Endothelial cell of umbilical vein (primary cell): Measurements from ENCODE around the gene CYBC1. TPM values are rescaled to one million over a fixed set of nuclear protein-coding genes. Genes with fewer than 3 reads are reported as not detected.

Experiments
- BruUV-seq: library from RNA; stranded (reverse); fragments of 400-500 nt; replicated peaks from 2 replicates; lab custom pipeline; 2021; lab: Mats Ljungman, UMichigan
- CTCF ChIA-PET: fragments of 300-600, 350-600 bp; sonication (Branson Sonifier 250); formaldehyde crosslinking; loops from one replicate; lab custom pipeline; 2021; ENCODE audit warnings: antibody characterized with exemption, inconsistent platforms; lab: Charles Lee
- POLR2A ChIA-PET: fragments of 300-600, 350-600 bp; sonication (Branson Sonifier 250); formaldehyde crosslinking; loops from one replicate; lab custom pipeline; 2021; ENCODE audit warnings: antibody characterized with exemption, inconsistent platforms; lab: Charles Lee
- DNase-seq: peaks from one replicate; pipeline ENCODE4 v3.0.0-alpha.2; 2011; ENCODE audit warnings: low read depth, low spot score
- FAIRE-seq: peaks from 2 replicates; lab custom pipeline; 2011; peaks lifted over from hg19 to GRCh38; lab: Jason Lieb, UNC
- H2AFZ ChIP-seq: 2 replicates; pipeline ENCODE4 v1.6.0; 2012; ENCODE audit warnings: low read depth, low read length, control low read depth, inconsistent platforms
- H3K27ac ChIP-seq: 2 replicates; pipeline ENCODE4 v1.5.1; 2011; ENCODE audit warnings: low read depth, mild to moderate bottlenecking, control low read depth, low read length, moderate library complexity; ENCODE audit not compliant: insufficient read depth
- H3K27me3 ChIP-seq, 2 experiments: 2 replicates each; pipeline versions ENCODE4 v1.6.0 to v1.6.1; 2011; ENCODE audit warnings: low read length in 2 of 2, mixed read lengths in 1 of 2; ENCODE audit not compliant: control insufficient read depth in 2 of 2, insufficient read depth in 2 of 2
- H3K36me3 ChIP-seq, 2 experiments: 2 replicates in 1 of 2; 3 replicates in 1 of 2; pipeline ENCODE4 v1.5.1; 2011; ENCODE audit warnings: low read length in 2 of 2, mild to moderate bottlenecking in 1 of 2, moderate library complexity in 1 of 2; ENCODE audit not compliant: control insufficient read depth in 2 of 2, insufficient read depth in 2 of 2; ENCODE audit errors: extremely low read depth in 1 of 2
- H3K4me1 ChIP-seq: 3 replicates; pipeline ENCODE4 v1.5.1; 2011; ENCODE audit warnings: mild to moderate bottlenecking, low read length; ENCODE audit not compliant: control insufficient read depth, insufficient read depth; ENCODE audit errors: extremely low read depth
- H3K4me2 ChIP-seq: 2 replicates; pipeline ENCODE4 v1.6.1; 2011; ENCODE audit warnings: low read length, control low read depth, mixed read lengths; ENCODE audit not compliant: insufficient read depth
- H3K4me3 ChIP-seq, 3 experiments: fragments of 200-600 bp in 1 of 3; sonication (generic), shearing (Covaris generic) in 1 of 3; replicated peaks in 1 of 3; 2 replicates each; pipeline ENCODE4 v1.5.1; 2011 to 2016; ENCODE audit warnings: control low read depth in 3 of 3, low read length in 3 of 3, mild to moderate bottlenecking in 2 of 3, inconsistent platforms in 1 of 3, low read depth in 1 of 3, moderate library complexity in 1 of 3; ENCODE audit not compliant: insufficient read depth in 1 of 3
- H3K79me2 ChIP-seq: 2 replicates; pipeline ENCODE4 v1.6.0; 2012; ENCODE audit warnings: low read length, inconsistent platforms; ENCODE audit not compliant: control insufficient read depth, insufficient read depth
- H3K9ac ChIP-seq: replicated peaks from 2 replicates; pipeline ENCODE3; 2011; ENCODE audit warnings: low read length, control low read depth; ENCODE audit not compliant: insufficient read depth; ENCODE audit errors: extremely low read depth
- H3K9me1 ChIP-seq: replicated peaks from 3 replicates; pipeline ENCODE4 v1.6.0; 2011; ENCODE audit warnings: mild to moderate bottlenecking, low read length; ENCODE audit not compliant: control insufficient read depth, insufficient read depth; ENCODE audit errors: extremely low read depth
- H3K9me3 ChIP-seq: replicated peaks from 2 replicates; pipeline ENCODE4 v1.5.1; 2012; ENCODE audit warnings: low read length, inconsistent platforms; ENCODE audit not compliant: control insufficient read depth, insufficient read depth
- H4K20me1 ChIP-seq: replicated peaks from 2 replicates; pipeline ENCODE3; 2011; ENCODE audit warnings: mild to moderate bottlenecking, low read length; ENCODE audit not compliant: control insufficient read depth, insufficient read depth; ENCODE audit errors: extremely low read depth
- JUN ChIP-seq: IDR thresholded peaks from 2 replicates; pipeline ENCODE4 v1.6.1; 2011; ENCODE audit warnings: borderline replicate concordance, low read depth; ENCODE audit not compliant: insufficient read length, insufficient read depth
- POLR2A ChIP-seq: IDR thresholded peaks from 2 replicates; pipeline ENCODE4 v1.6.1; 2012; ENCODE audit warnings: low read depth, mild to moderate bottlenecking, control low read depth, low read length
- POLR2AphosphoS5 ChIP-seq: IDR thresholded peaks from 2 replicates; pipeline ENCODE4 v1.6.1; 2012; ENCODE audit warnings: low read depth, mild to moderate bottlenecking, control low read depth, low read length, moderate library complexity; ENCODE audit not compliant: insufficient read depth
- dilution Hi-C: fragments of 300-500 bp; cut with MboI; formaldehyde crosslinking; loops from one replicate; pipeline ENCODE4 v1.15.0; 2019; ENCODE audit warnings: low sequenced_read_pairs; ENCODE audit not compliant: extremely low pct_ligation_motif_present
- intact Hi-C: fragments of 100-400 bp; cut with micrococcal nuclease; formaldehyde crosslinking; loops from one replicate; pipeline ENCODE4 v1.10.0; 2022
- polyA plus RNA-seq, 4 experiments: library from polyadenylated mRNA; depleted of rRNA in 3 of 4; stranded (reverse) in 3 of 4; unstranded in 1 of 4; fragments of >200 nt; gene quantifications; 2 replicates each; pipeline versions ENCODE4 v1.2.1 to v1.2.3, GENCODE V29; 2011 to 2012; ENCODE audit warnings: missing spikeins in 1 of 4
- total RNA-seq: library from RNA; stranded (reverse); gene quantifications from 2 replicates; pipeline ENCODE4 v1.2.3, GENCODE V29; 2021
- TF ChIP-seq, protein P1 (sequence below): IDR thresholded peaks from 2 replicates; pipeline ENCODE4 v1.6.1; 2011; ENCODE audit not compliant: insufficient read depth, insufficient read length

The CYBC1 gene
- total and polyA plus RNA-seq, 2 donors (not counting 3 experiments of a cell fraction or from before 2014, with no cell fraction given), result 71.8 to 81.5 TPM

DNA sequence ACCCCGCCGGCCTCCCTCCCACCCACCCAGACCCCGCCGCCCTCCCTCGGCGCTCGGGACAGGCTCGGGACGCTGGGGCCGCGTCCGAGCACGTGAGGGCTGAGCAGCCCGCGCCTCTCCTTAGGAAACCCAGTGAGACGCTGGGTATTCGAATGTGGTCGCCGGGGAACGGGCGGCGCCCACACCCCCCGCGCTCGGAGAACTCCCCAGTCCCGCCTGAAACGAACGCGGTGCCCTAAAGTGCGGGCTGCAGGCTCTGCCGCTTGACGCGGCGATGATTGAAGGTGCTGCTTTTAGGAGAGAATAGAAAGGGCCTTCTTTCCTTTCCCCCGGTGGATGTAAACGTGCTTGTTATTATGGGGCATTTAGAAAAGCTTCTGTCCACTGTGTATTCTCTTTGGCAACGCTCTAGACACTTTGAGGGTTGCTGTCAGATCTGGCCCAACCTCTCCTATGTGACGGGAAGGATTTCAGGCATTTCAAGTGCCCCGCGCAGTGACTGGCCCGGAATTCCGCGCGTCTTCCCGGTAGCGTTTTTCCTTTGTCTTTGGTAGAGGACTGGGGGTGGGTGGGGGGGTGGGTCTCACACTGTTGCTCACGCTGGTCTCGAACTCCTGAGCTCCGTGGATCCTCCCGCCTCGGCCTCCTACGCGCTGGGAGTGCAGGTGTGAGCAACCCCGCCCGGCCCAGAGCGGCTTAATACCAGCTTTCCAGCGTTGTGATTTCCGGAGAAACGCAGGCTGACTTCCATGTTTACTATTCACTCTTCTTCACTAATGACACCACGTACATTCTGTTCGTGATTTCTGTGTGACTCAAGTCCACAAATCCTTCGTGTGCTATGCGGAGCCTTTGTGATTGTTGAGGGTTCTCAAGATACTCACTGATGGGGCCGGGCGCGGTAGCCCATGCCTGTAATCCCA is 47.2 kb upstream of the CYBC1 start:
- Histone ChIP-seq H3K9me3 (no peaks in the 10 kb centered on the region), H3K4me2 (peak overlapping the region; percentile 17), H4K20me1 (no peaks in the 10 kb centered on the region), H2AFZ (peak overlapping the region; percentile 69), H3K9me1 (no peaks in the 10 kb centered on the region), H3K9ac (peak overlapping the region; percentile 56), H3K36me3 (no peaks in the 10 kb centered on the region), H3K27ac (no peak overlapping the region), H3K4me3 (peak overlapping the region in 2 of 3 experiments; percentile 10 to 48), H3K27me3 (peaks cover 0 to 2% of the 10 kb centered on the region in 2 experiments), H3K4me1 (peaks cover 8% of the 10 kb centered on the region), H3K79me2 (no peaks in the 10 kb centered on the region)
- intact Hi-C loops, result loop anchor here (1.0 kb wide), 1 partner anchor 54 kb away; no protein-coding TSS in a partner anchor
- FAIRE-seq, result peak; percentile 40
- ChIA-PET CTCF (interaction anchor here (0.6 to 2.6 kb wide), 3 partner anchors 24 to 141 kb away, joined by 3 to 6 read pairs (median 5); no protein-coding TSS in a partner anchor), POLR2A (no interaction called here)
- dilution Hi-C loops, result no loop called here
- BruUV-seq, result no TSS peak
- no peak for TF ChIP-seq POLR2A
- peak; percentile 51 for DNase-seq

DNA sequence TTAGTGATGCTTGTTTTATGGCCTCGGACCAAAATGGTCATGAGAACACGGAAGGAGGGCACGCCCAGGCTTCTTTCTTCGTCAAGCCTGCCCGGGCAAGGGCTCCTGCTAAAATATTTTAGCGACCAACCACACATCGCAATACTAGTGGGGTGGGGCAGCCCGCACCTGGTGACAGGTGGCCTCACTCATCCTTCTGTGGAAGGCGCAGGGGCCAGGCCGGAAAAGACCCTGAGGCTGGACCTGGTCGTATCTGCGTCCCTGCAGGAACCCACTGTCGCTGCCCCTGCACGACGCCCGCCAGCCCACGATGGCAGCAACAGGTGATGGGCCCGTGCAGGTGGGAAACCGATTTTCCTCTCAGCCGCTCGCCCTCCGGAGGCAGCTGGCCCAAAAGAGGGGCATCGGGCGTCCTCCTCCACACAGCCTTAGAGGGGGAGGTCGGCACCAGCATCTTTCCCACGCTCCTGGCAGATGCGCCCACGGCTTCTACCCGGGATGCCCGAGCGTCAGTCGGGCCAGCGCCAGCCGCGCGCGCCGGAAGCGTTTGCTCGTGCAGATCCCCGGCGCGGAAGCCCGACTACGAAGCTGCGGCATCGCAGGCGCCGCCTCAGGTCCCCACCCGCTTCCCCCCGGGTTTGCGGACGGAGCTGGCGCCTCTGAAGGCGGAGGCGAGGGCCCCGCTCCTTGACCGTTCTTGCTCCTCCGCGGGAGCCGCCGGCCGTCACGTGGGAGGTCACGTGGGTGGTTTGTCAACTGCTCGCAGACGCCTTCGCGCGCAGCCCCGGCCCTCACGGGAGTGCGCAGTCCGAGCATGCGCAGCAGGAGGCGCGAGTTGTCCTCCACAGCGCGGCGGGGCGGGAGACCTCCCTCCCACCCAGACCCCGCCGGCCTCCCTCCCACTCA is 46.2 kb upstream of the CYBC1 start:
- intact Hi-C loops, result loop anchor here (1.0 kb wide), 1 partner anchor 55 kb away; no protein-coding TSS in a partner anchor

More for the DNA sequence above, 46.2 kb upstream of the CYBC1 start:
- dilution Hi-C loops, result no loop called here
- H3K79me2 ChIP-seq, result no peaks in the 10 kb centered on the region
- peak; percentile 64 for TF ChIP-seq POLR2AphosphoS5
- TF ChIP-seq, protein P1, sequence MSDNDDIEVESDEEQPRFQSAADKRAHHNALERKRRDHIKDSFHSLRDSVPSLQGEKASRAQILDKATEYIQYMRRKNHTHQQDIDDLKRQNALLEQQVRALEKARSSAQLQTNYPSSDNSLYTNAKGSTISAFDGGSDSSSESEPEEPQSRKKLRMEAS, result peak; percentile 99
- no peak for TF ChIP-seq JUN
- peak; percentile 56 for TF ChIP-seq POLR2A
- FAIRE-seq (peak; percentile 90), DNase-seq (peak; percentile 93)
- BruUV-seq, result no TSS peak
- no peaks in the 10 kb centered on the region for H3K9me3 ChIP-seq
- no peaks in the 10 kb centered on the region for H3K36me3 ChIP-seq
- H3K9ac ChIP-seq, result no peak overlapping the region
- H3K9me1 ChIP-seq, result no peaks in the 10 kb centered on the region
- POLR2A ChIA-PET, result no interaction called here
- peaks cover 8% of the 10 kb centered on the region for H3K4me1 ChIP-seq
- H2AFZ ChIP-seq, result peak overlapping the region; percentile 68
- CTCF ChIA-PET, result interaction anchor here (2.6 kb wide), 1 partner anchor 58 kb away, joined by 6 read pairs; no protein-coding TSS in a partner anchor
- peaks cover 0 to 2% of the 10 kb centered on the region in 2 experiments for H3K27me3 ChIP-seq
- peak overlapping the region; percentile 41 to 48 (median 46) for H3K4me3 ChIP-seq
- no peaks in the 10 kb centered on the region for H4K20me1 ChIP-seq
- H3K4me2 ChIP-seq, result peak overlapping the region; percentile 65
- H3K27ac ChIP-seq, result no peak overlapping the region
